C1 segment of cervical spinal cord (tissue), 14 donors: Measurements from ENCODE around the gene SPOUT1.
"Not testable (repeated sequence)": the region's sequence is repeated elsewhere in the genome, so short reads cannot be mapped to it uniquely, and the experiment has no call there.

ENCODE experiments used
- DNase-seq, 14 donors: peaks; one replicate each; lab custom pipeline; 2025; lab: John Stamatoyannopoulos, UW

SPOUT1 gene

GRCh38 chr9:128810873-128811272 is 18.7 kb downstream of the SPOUT1 start:
- no peak for DNase-seq

- DNase-seq = no peak
Observed at GRCh38 chr9:128809831-128810230, 19.8 kb downstream of the SPOUT1 start.

- DNase-seq = no peak
Observed at GRCh38 chr9:128809036-128809599, 20.5 kb downstream of the SPOUT1 start.

- no peak for DNase-seq
Observed at GRCh38 chr9:128808543-128808942, 21.1 kb downstream of the SPOUT1 start.

- DNase-seq = no peak
Observed at GRCh38 chr9:128807827-128808226, 21.8 kb downstream of the SPOUT1 start.

- peak in 7 of 14 donors; percentile 15 to 61 (median 36) for DNase-seq
Observed at GRCh38 chr9:128805661-128806060, 23.9 kb downstream of the SPOUT1 start.

GRCh38 chr9:128802482-128802881 is 27.1 kb downstream of the SPOUT1 start:
- no peak for DNase-seq

GRCh38 chr9:128800061-128800460 is 29.5 kb downstream of the SPOUT1 start:
- no peak for DNase-seq

- DNase-seq = no peak
Observed at GRCh38 chr9:128798896-128799295, 30.7 kb downstream of the SPOUT1 start.

- DNase-seq = not testable (repeated sequence)
Observed at GRCh38 chr9:128794961-128795360, 34.6 kb downstream of the SPOUT1 start.

- DNase-seq = no peak
Observed at GRCh38 chr9:128792978-128793686, 36.5 kb downstream of the SPOUT1 start.

GRCh38 chr9:128792134-128792533 is 37.5 kb downstream of the SPOUT1 start:
- no peak for DNase-seq

GRCh38 chr9:128790536-128790935 is 39.1 kb downstream of the SPOUT1 start:
- no peak for DNase-seq

- DNase-seq = no peak
Observed at GRCh38 chr9:128788445-128788844, 41.1 kb downstream of the SPOUT1 start.

GRCh38 chr9:128787659-128788058 is 41.9 kb downstream of the SPOUT1 start:
- DNase-seq = no peak

- peak; percentile 42 to 92 (median 84) for DNase-seq
Observed at GRCh38 chr9:128786681-128787601, 42.7 kb downstream of the SPOUT1 start, which contains the start of gene TBC1D13. Gene TBC1D13 (plus strand): TSS chr9:128787253. CDS start chr9:128787354, 101 bp downstream.

- no peak for DNase-seq
Observed at GRCh38 chr9:128785427-128785826, 44.2 kb downstream of the SPOUT1 start.

- DNase-seq = no peak
Observed at GRCh38 chr9:128782669-128783068, 46.9 kb downstream of the SPOUT1 start.

GRCh38 chr9:128781187-128782070 is 48.2 kb downstream of the SPOUT1 start:
- DNase-seq = no peak

- not testable (repeated sequence) for DNase-seq
Observed at GRCh38 chr9:128780093-128780492, 49.5 kb downstream of the SPOUT1 start.

- DNase-seq = no peak
Observed at GRCh38 chr9:128774804-128775203, 54.8 kb downstream of the SPOUT1 start.
